Measurements from ENCODE around the gene NHEJ1.

NHEJ1 gene

GRCh38 chr2:219165058-219165911, 4.7 kb upstream of the NHEJ1 start:
- no peak for DNase-seq

- DNase-seq = no peak
These were observed 2.5 kb upstream of the NHEJ1 start for GRCh38 chr2:219163156-219163555.

GRCh38 chr2:219161097-219161496, 482 bp upstream of the NHEJ1 start:
- no peak for DNase-seq

- peak; percentile 6 for DNase-seq
These were observed 837 bp downstream of the NHEJ1 start for GRCh38 chr2:219159771-219160185.

- DNase-seq = peak; percentile 76
These were observed 2.0 kb downstream of the NHEJ1 start for GRCh38 chr2:219158586-219158985.

GRCh38 chr2:219158025-219158424, 2.6 kb downstream of the NHEJ1 start:
- DNase-seq = no peak

- no peak for DNase-seq
These were observed 3.2 kb downstream of the NHEJ1 start for GRCh38 chr2:219157396-219157795.

- DNase-seq = peak; percentile 73
These were observed 5.5 kb downstream of the NHEJ1 start for GRCh38 chr2:219155054-219155644.

- DNase-seq = no peak
These were observed 10.9 kb downstream of the NHEJ1 start for GRCh38 chr2:219149667-219150066.

- DNase-seq = peak; percentile 88
These were observed 18.3 kb downstream of the NHEJ1 start for GRCh38 chr2:219142329-219142728.

GRCh38 chr2:219140722-219141121, 19.9 kb downstream of the NHEJ1 start:
- no peak for DNase-seq

GRCh38 chr2:219133976-219134375, 26.6 kb downstream of the NHEJ1 start:
- DNase-seq = no peak

GRCh38 chr2:219131744-219132143, 28.9 kb downstream of the NHEJ1 start:
- DNase-seq = no peak

GRCh38 chr2:219131327-219131726, 29.3 kb downstream of the NHEJ1 start:
- DNase-seq = no peak

GRCh38 chr2:219129589-219129988, 31.0 kb downstream of the NHEJ1 start:
- DNase-seq = no peak

- no peak for DNase-seq
These were observed 32.2 kb downstream of the NHEJ1 start for GRCh38 chr2:219128396-219128795.

- DNase-seq = no peak
These were observed 33.5 kb downstream of the NHEJ1 start for GRCh38 chr2:219127037-219127635.

GRCh38 chr2:219126555-219126954, 34.1 kb downstream of the NHEJ1 start:
- DNase-seq = no peak

- DNase-seq = no peak
These were observed 34.7 kb downstream of the NHEJ1 start for GRCh38 chr2:219125886-219126270.

- peak; percentile 25 for DNase-seq
These were observed 35.3 kb downstream of the NHEJ1 start for GRCh38 chr2:219125225-219125885.

GRCh38 chr2:219124381-219125110, 36.1 kb downstream of the NHEJ1 start:
- DNase-seq = no peak

- no peak for DNase-seq
These were observed 37.1 kb downstream of the NHEJ1 start for GRCh38 chr2:219123356-219124135.

Data from fibroblast of skin of back (primary cell).